Measurements from ENCODE around the gene ZSCAN31. TPM values are rescaled to one million over a fixed set of nuclear protein-coding genes. Genes with fewer than 3 reads are reported as not detected.

ZSCAN31 gene
- total and polyA plus RNA-seq, 9 of the 15 experiments (the other 6 are each of a cell fraction or from before 2014, with no cell fraction given), result 3.9 to 12.1 (median 7.0) TPM

DNA sequence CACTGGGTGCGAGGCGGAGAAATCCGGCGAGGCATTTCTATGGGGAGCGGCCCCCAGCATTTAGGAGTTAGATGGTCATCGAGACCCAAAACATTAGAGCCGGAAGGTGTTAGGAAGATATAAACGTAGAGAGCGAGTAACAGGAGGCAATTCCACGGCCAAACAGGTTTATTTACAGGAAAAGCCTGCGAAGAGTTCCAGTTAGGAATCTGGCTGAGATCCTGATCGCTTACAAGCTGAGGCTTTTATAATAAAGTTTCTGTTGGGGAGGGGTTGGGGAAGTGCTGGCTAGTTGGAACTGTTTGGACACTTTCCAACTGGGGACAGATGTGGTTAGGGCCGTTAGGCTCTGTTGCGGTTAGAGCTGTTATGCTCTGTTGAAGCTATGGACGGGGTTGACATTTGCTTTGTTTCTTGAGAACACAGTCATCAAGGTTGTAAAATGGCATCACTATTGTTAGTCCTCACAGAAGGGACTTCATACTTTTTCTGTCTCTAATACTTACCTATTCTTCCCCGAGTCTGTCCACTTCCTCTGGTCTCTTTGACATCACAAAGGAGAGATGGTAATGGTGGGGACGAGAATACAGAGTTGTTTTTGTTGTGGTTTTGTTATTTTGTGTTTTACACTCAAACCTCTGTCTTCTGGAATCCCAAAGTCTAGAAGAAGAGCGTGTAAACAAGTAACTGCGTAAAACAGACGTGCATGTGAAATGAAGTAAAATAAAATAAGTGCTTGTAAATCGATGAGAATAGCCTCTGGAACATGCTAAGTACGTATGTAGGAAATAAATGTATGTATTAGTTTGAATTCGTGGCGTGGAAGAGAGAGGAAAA, 554 bp upstream of the ZSCAN31 start (continued):
- TF ChIP-seq, protein P1, sequence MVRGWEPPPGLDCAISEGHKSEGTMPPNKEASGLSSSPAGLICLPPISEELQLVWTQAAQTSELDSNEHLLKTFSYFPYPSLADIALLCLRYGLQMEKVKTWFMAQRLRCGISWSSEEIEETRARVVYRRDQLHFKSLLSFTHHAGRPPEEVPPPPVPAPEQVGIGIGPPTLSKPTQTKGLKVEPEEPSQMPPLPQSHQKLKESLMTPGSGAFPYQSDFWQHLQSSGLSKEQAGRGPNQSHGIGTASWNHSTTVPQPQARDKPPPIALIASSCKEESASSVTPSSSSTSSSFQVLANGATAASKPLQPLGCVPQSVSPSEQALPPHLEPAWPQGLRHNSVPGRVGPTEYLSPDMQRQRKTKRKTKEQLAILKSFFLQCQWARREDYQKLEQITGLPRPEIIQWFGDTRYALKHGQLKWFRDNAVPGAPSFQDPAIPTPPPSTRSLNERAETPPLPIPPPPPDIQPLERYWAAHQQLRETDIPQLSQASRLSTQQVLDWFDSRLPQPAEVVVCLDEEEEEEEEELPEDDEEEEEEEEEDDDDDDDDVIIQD (CRISPR knock-in tag; IDR thresholded peaks at IDR 0.05), result no peak
- TF ChIP-seq, protein P2, sequence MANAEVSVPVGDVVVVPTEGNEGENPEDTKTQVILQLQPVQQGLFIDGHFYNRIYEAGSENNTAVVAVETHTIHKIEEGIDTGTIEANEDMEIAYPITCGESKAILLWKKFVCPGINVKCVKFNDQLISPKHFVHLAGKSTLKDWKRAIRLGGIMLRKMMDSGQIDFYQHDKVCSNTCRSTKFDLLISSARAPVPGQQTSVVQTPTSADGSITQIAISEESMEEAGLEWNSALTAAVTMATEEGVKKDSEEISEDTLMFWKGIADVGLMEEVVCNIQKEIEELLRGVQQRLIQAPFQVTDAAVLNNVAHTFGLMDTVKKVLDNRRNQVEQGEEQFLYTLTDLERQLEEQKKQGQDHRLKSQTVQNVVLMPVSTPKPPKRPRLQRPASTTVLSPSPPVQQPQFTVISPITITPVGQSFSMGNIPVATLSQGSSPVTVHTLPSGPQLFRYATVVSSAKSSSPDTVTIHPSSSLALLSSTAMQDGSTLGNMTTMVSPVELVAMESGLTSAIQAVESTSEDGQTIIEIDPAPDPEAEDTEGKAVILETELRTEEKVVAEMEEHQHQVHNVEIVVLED (CRISPR knock-in tag; IDR thresholded peaks at IDR 0.05), result peak; percentile 81
- peak; percentile 86 for TF ChIP-seq PYGO2 (tag; IDR thresholded peaks at IDR 0.05)
- TF ChIP-seq ZNF583 (CRISPR knock-in tag; IDR thresholded peaks at IDR 0.05), result peak; percentile 95
- TF ChIP-seq NR2F6 (CRISPR knock-in tag; IDR thresholded peaks at IDR 0.05), result peak; percentile 88
- TF ChIP-seq NCOA2 (IDR thresholded peaks at IDR 0.05; ENCODE audit: partially characterized antibody in 2 of 2), result peak in 1 of 2 experiments; percentile 17
- peak; percentile 99 for TF ChIP-seq ZNF766 (CRISPR knock-in tag; conservative IDR thresholded peaks at IDR 0.05)
- peak; percentile 91; the same call in 1 of the 2 replicates for TF ChIP-seq ZNF165 (CRISPR knock-in tag; IDR thresholded peaks at IDR 0.05; ENCODE audit: borderline replicate concordance)
- no peak for TF ChIP-seq SNRNP70 (optimal IDR thresholded peaks at IDR 0.05; ENCODE audit: low read depth, low read length)
- peak; percentile 70 for TF ChIP-seq TAF7 (tag; IDR thresholded peaks at IDR 0.05)
- TF ChIP-seq, protein P3, sequence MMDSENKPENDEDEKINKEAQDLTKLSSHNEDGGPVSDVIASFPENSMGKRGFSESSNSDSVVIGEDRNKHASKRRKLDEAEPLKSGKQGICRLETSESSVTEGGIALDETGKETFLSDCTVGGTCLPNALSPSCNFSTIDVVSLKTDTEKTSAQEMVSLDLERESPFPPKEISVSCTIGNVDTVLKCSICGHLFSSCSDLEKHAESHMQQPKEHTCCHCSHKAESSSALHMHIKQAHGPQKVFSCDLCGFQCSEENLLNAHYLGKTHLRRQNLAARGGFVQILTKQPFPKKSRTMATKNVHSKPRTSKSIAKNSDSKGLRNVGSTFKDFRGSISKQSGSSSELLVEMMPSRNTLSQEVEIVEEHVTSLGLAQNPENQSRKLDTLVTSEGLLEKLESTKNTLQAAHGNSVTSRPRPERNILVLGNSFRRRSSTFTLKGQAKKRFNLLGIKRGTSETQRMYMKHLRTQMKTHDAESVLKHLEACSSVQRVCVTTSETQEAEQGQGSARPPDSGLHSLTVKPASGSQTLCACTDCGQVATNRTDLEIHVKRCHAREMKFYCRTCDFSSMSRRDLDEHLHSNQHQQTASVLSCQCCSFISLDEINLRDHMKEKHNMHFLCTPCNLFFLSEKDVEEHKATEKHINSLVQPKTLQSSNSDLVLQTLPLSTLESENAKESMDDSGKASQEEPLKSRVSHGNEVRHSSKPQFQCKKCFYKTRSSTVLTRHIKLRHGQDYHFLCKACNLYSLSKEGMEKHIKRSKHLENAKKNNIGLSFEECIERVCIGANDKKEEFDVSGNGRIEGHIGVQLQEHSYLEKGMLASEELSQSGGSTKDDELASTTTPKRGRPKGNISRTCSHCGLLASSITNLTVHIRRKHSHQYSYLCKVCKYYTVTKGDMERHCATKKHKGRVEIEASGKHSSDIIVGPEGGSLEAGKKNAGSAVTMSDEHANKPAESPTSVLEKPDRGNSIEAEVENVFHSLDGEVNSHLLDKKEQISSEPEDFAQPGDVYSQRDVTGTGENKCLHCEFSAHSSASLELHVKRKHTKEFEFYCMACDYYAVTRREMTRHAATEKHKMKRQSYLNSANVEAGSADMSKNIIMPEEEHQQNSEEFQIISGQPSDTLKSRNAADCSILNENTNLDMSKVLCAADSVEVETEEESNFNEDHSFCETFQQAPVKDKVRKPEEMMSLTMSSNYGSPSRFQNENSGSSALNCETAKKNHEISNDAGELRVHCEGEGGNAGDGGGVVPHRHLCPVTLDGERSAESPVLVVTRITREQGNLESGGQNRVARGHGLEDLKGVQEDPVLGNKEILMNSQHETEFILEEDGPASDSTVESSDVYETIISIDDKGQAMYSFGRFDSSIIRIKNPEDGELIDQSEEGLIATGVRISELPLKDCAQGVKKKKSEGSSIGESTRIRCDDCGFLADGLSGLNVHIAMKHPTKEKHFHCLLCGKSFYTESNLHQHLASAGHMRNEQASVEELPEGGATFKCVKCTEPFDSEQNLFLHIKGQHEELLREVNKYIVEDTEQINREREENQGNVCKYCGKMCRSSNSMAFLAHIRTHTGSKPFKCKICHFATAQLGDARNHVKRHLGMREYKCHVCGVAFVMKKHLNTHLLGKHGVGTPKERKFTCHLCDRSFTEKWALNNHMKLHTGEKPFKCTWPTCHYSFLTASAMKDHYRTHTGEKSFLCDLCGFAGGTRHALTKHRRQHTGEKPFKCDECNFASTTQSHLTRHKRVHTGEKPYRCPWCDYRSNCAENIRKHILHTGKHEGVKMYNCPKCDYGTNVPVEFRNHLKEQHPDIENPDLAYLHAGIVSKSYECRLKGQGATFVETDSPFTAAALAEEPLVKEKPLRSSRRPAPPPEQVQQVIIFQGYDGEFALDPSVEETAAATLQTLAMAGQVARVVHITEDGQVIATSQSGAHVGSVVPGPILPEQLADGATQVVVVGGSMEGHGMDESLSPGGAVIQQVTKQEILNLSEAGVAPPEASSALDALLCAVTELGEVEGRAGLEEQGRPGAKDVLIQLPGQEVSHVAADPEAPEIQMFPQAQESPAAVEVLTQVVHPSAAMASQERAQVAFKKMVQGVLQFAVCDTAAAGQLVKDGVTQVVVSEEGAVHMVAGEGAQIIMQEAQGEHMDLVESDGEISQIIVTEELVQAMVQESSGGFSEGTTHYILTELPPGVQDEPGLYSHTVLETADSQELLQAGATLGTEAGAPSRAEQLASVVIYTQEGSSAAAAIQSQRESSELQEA (IDR thresholded peaks at IDR 0.05; ENCODE audit: low read depth), result no peak
- TF ChIP-seq RCOR1 (IDR thresholded peaks at IDR 0.05; ENCODE audit: borderline replicate concordance in 1 of 2, low read depth in 2 of 2, low read length in 2 of 2), result peak; percentile 67 to 75; a peak in 2 of 4 replicates

Measured in K562 (cell line).